ENCODE results near the gene TMEM240. TPM values are rescaled to one million over a fixed set of nuclear protein-coding genes. Genes with fewer than 3 reads are reported as not detected.
"Not testable (repeated sequence)": the region's sequence is repeated elsewhere in the genome, so short reads cannot be mapped to it uniquely, and the experiment has no call there.

The TMEM240 gene
- total and polyA plus RNA-seq, 9 of the 15 experiments (the other 6 are each of a cell fraction or from before 2014, with no cell fraction given): 0.24 to 2.0 (median 0.69) TPM; not detected in 5

- BruUV-seq (replicated peaks); H3K27ac ChIP-seq (ENCODE audit: extremely low read depth, low read depth, low read length); in situ Hi-C loops (cut with MboI); ATAC-seq; H4K20me1 ChIP-seq (replicated peaks; ENCODE audit: control insufficient read depth, insufficient read depth, low read length); H3K27me3 ChIP-seq (ENCODE audit: control insufficient read depth in 2 of 2, insufficient read depth in 2 of 2, low read length in 2 of 2); DNase-seq (ENCODE audit: extremely low read depth in 1 of 4, low spot score in 3 of 4); H2AFZ ChIP-seq (ENCODE audit: low read depth, low read length); H3K9me3 ChIP-seq (replicated peaks; ENCODE audit: control insufficient read depth, insufficient read depth, low read depth, low read length); H3K4me3 ChIP-seq; FAIRE-seq; CTCF ChIA-PET (ENCODE audit: low intra/inter-chr PET ratio); H3K9ac ChIP-seq (ENCODE audit: insufficient read depth in 1 of 2, low read depth in 2 of 2, low read length in 2 of 2); H3K9me1 ChIP-seq (ENCODE audit: control insufficient read depth, insufficient read depth, low read length); H3K4me2 ChIP-seq (ENCODE audit: insufficient read depth, low read length); H3K36me3 ChIP-seq (ENCODE audit: control insufficient read depth, insufficient read depth, low read length): not testable (repeated sequence)
- peaks cover 8 to 32% of the 10 kb centered on the region in 2 experiments; a peak in 4 of 5 replicates for H3K4me1 ChIP-seq (replicated peaks in 1 of 2; ENCODE audit: control insufficient read depth in 2 of 2, insufficient read depth in 2 of 2, low read length in 2 of 2)
- H3K79me2 ChIP-seq (ENCODE audit: control insufficient read depth, insufficient read depth, low read length): peaks cover 32% of the 10 kb centered on the region
- 77% methylated on average over 9 of the region's 21 CpGs for WGBS (ENCODE audit: insufficient coverage, low coverage, missing lambda C conversion rate)
- POLR2A ChIA-PET: interaction anchor here (0.6 kb wide), 1 partner anchor 146 kb away, joined by 4 read pairs; no protein-coding TSS in a partner anchor
- intact Hi-C loops (cut with micrococcal nuclease): loop anchor here (10.0 kb wide), 1 partner anchor 135 kb away; the partner anchor contains the start of gene AURKAIP1
Measured at GRCh38 chr1:1509465-1509850, 31.0 kb downstream of the TMEM240 start.

GRCh38 chr1:1508775-1509464 lies 31.5 kb downstream of the TMEM240 start:
- H2AFZ ChIP-seq (ENCODE audit: low read depth, low read length); in situ Hi-C loops (cut with MboI); H4K20me1 ChIP-seq (replicated peaks; ENCODE audit: control insufficient read depth, insufficient read depth, low read length); H3K36me3 ChIP-seq (ENCODE audit: control insufficient read depth, insufficient read depth, low read length); DNase-seq (ENCODE audit: extremely low read depth in 1 of 4, low spot score in 3 of 4); H3K4me3 ChIP-seq; H3K9me1 ChIP-seq (ENCODE audit: control insufficient read depth, insufficient read depth, low read length); H3K4me2 ChIP-seq (ENCODE audit: insufficient read depth, low read length); H3K9me3 ChIP-seq (replicated peaks; ENCODE audit: control insufficient read depth, insufficient read depth, low read depth, low read length); H3K27ac ChIP-seq (ENCODE audit: extremely low read depth, low read depth, low read length); CTCF ChIA-PET (ENCODE audit: low intra/inter-chr PET ratio); H3K27me3 ChIP-seq (ENCODE audit: control insufficient read depth in 2 of 2, insufficient read depth in 2 of 2, low read length in 2 of 2); H3K9ac ChIP-seq (ENCODE audit: insufficient read depth in 1 of 2, low read depth in 2 of 2, low read length in 2 of 2); ATAC-seq; FAIRE-seq; BruUV-seq (replicated peaks); POLR2A ChIA-PET: not testable (repeated sequence)
- 76% methylated on average over 9 of the region's 34 CpGs for WGBS (ENCODE audit: insufficient coverage, low coverage, missing lambda C conversion rate)
- peaks cover 8 to 32% of the 10 kb centered on the region in 2 experiments; a peak in 4 of 5 replicates for H3K4me1 ChIP-seq (replicated peaks in 1 of 2; ENCODE audit: control insufficient read depth in 2 of 2, insufficient read depth in 2 of 2, low read length in 2 of 2)
- peaks cover 27% of the 10 kb centered on the region for H3K79me2 ChIP-seq (ENCODE audit: control insufficient read depth, insufficient read depth, low read length)
- intact Hi-C loops (cut with micrococcal nuclease): loop anchor here (10.0 kb wide), 1 partner anchor 134 kb away; the partner anchor contains the start of gene AURKAIP1
